Epithelial cell of esophagus (primary cell): Measurements from ENCODE around the gene TMEM40.
A peak's percentile ranks its signal among the peaks of the same experiment; 100 is the strongest.

Source experiments
- DNase-seq: peaks from one replicate; pipeline ENCODE4 v3.0.0; 2010; ENCODE audit warnings: low read depth
- H3K4me3 ChIP-seq: 2 replicates; pipeline ENCODE4 v1.5.1; 2011; ENCODE audit warnings: mild to moderate bottlenecking, low read length, control low read depth
- CTCF ChIP-seq: IDR thresholded peaks from 2 replicates; pipeline ENCODE4 v1.5.1; 2011; ENCODE audit warnings: low read depth, mild to moderate bottlenecking, low read length, control low read depth, inconsistent platforms; ENCODE audit not compliant: insufficient read depth; ENCODE audit errors: missing control alignments

The TMEM40 gene

GRCh38 chr3:12759097-12759679 lies at the start of gene TMEM40:
Gene TMEM40, minus strand, starts transcription at chr3:12759259. Its CDS starts 9,427 bp downstream, at chr3:12749832.
- DNase-seq = peak; percentile 100
- H3K4me3 ChIP-seq = peak within 1 kb of the TSS; percentile 77
- TF ChIP-seq CTCF = no peak

DNA sequence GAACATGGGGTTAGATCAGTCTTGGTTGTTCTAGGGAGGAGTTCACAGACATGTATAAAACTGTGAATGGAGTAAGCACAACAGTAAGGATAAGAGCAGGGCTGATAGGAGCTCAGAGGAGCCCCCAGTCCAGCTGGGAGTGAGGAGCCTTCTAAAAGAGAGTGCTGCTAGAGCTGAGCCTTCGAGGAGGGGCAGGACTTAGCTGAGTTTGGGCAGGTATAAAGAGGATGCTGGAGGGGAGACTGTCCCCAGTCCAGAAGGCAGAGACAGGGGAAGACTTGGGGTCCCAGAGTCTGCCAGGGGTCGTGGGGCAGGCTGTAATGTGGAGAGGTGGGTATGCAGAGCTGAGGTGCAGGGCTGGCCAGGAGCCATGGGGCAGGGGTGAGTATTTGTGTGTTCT lies 49.5 kb upstream of the TMEM40 start:
- no peak for DNase-seq
- H3K4me3 ChIP-seq = no peak overlapping the region

GRCh38 chr3:12807601-12808359 lies 48.7 kb upstream of the TMEM40 start:
- no peak overlapping the region for H3K4me3 ChIP-seq
- no peak for DNase-seq
- no peak for TF ChIP-seq CTCF

More for the DNA sequence above, 49.5 kb upstream of the TMEM40 start:
- TF ChIP-seq CTCF = no peak

DNA sequence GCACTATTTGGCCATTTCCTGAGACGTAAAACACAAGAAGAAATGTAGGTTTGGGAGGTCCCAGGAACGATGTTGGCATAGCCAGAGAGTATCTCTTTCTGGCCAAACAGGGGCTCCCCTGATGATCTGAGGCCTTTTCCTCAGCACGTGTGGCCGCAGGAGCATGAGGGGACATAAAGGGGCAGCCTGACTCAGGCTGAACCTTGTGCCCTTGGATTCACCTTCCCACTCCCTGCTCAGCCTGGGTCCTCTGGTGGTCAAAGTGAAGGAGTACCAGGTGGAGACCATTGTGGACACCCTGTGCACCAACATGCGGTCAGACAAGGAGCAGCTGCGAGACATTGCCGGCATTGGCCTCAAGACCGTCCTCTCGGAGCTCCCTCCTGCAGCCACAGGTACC lies 48.0 kb upstream of the TMEM40 start:
- no peak for DNase-seq
- no peak for TF ChIP-seq CTCF
- no peak overlapping the region for H3K4me3 ChIP-seq

GRCh38 chr3:12803371-12803770 lies 44.3 kb upstream of the TMEM40 start:
- TF ChIP-seq CTCF = no peak
- no peak overlapping the region for H3K4me3 ChIP-seq
- no peak for DNase-seq

- H3K4me3 ChIP-seq = no peak overlapping the region
- TF ChIP-seq CTCF = no peak
- DNase-seq = no peak
These were observed 40.7 kb upstream of the TMEM40 start for GRCh38 chr3:12799525-12800440.
